Activated CD4-positive, alpha-beta memory T cell treated with anti-CD3 and anti-CD28 coated beads, Interleukin-2, amount 10 ng/mL, durations not matched to agents 7 days and 5 days (primary cell): ENCODE data around the gene RSPH9. TPM values are rescaled to one million over a fixed set of nuclear protein-coding genes. Genes with fewer than 3 reads are reported as not detected.

Experiments used
- CTCF ChIA-PET: fragments of 350-600 bp; sonication (Branson Sonifier 250); formaldehyde crosslinking; loops from one replicate; lab custom pipeline; 2021; ENCODE audit warnings: antibody characterized with exemption, inconsistent platforms; lab: Charles Lee
- POLR2A ChIA-PET: fragments of 350-600 bp; sonication (Branson Sonifier 250); formaldehyde crosslinking; loops from one replicate; lab custom pipeline; 2021; ENCODE audit warnings: antibody characterized with exemption; lab: Charles Lee
- DNase-seq: peaks from one replicate; pipeline ENCODE4 v3.0.0-alpha.2; 2020
- H3K27ac Mint-ChIP-seq: one replicate; pipeline ENCODE4 v1.8.0; 2021; ENCODE audit warnings: mild to moderate bottlenecking, mixed read lengths
- H3K27me3 Mint-ChIP-seq: one replicate; pipeline ENCODE4 v1.8.0; 2021; ENCODE audit warnings: mixed read lengths
- H3K36me3 Mint-ChIP-seq: one replicate; pipeline ENCODE4 v1.8.0; 2021; ENCODE audit warnings: low read depth, mixed read lengths
- H3K4me1 Mint-ChIP-seq: one replicate; pipeline ENCODE4 v1.8.0; 2021; ENCODE audit warnings: mixed read lengths
- H3K4me3 Mint-ChIP-seq: one replicate; pipeline ENCODE4 v1.8.0; 2021; ENCODE audit warnings: mild to moderate bottlenecking, mixed read lengths
- H3K9me3 Mint-ChIP-seq: one replicate; pipeline ENCODE4 v1.8.0; 2021; ENCODE audit warnings: mixed read lengths
- total RNA-seq, 2 experiments: library from RNA; stranded (reverse); gene quantifications; one replicate each; pipeline ENCODE4 v1.2.3, GENCODE V29; 2021

Gene RSPH9
- total RNA-seq, 2 experiments from 2014 or later = not detected

GRCh38 chr6:43671011-43671800, 26.4 kb downstream of the RSPH9 start:
- H3K27me3 Mint-ChIP-seq = no peaks in the 10 kb centered on the region
- H3K27ac Mint-ChIP-seq = peak overlapping the region; percentile 83
- peaks cover 42% of the 10 kb centered on the region for H3K36me3 Mint-ChIP-seq
- H3K4me1 Mint-ChIP-seq = peaks cover 41% of the 10 kb centered on the region
- no peak overlapping the region for H3K4me3 Mint-ChIP-seq
- H3K9me3 Mint-ChIP-seq = no peaks in the 10 kb centered on the region
- DNase-seq = no peak
- ChIA-PET POLR2A (interaction anchor here (1.3 to 2.0 kb wide), 3 partner anchors 14 to 35 kb away, joined by 3 to 23 read pairs (median 11); partner anchors contain the start of genes MAD2L1BP and MRPS18A), CTCF (interaction anchor here (0.6 to 3.7 kb wide), 6 partner anchors 34 to 408 kb away, joined by 3 to 22 read pairs (median 6); partner anchors contain the start of gene GTPBP2)

GRCh38 chr6:43671801-43672690, 27.2 kb downstream of the RSPH9 start:
- ChIA-PET POLR2A (interaction anchor here (1.3 kb wide), 1 partner anchor 15 kb away, joined by 3 read pairs; no protein-coding TSS in a partner anchor), CTCF (interaction anchor here (1.1 to 1.5 kb wide), 2 partner anchors 10 to 33 kb away, joined by 3 read pairs; no protein-coding TSS in a partner anchor)
- H3K4me3 Mint-ChIP-seq = no peak overlapping the region
- no peak for DNase-seq
- no peaks in the 10 kb centered on the region for H3K27me3 Mint-ChIP-seq
- no peaks in the 10 kb centered on the region for H3K9me3 Mint-ChIP-seq
- H3K27ac Mint-ChIP-seq = no peak overlapping the region
- H3K36me3 Mint-ChIP-seq = peaks cover 42% of the 10 kb centered on the region
- H3K4me1 Mint-ChIP-seq = peaks cover 41% of the 10 kb centered on the region

DNA sequence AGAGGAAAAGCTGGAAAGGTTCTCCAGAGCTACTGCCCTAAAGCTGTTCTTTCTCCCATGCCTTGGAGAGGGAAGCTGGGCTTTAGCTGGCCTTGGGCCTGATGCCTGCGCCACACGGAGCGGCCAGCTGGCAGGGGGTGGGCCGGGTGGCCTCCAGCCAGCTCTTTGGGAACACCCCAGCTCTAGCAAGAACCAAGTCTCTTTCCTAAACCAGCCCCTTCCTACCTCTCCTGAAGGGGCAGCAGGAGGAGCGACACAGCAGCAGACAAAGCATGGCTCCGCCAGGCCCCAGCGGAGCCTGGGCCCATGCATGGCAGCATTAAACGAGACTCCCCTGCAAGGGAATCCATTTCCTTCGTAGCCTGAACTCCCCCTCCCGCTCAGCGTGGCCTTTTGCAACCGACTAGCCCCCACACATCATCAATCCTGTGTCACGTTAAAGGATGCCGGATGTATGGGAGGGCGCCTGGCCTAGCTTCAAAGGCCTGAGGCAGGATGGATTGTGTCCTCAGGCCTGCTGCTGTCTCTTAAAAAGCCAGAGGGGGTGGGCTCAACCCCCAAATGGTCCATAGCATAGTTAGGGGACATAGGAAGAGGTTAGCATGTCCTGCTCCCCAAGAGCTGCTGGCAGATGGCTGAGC, 28.7 kb downstream of the RSPH9 start:
- ChIA-PET POLR2A (interaction anchor here (0.8 kb wide), 1 partner anchor 33 kb away, joined by 3 read pairs; no protein-coding TSS in a partner anchor), CTCF (no interaction called here)
- Mint-ChIP-seq H3K4me3 (no peak overlapping the region), H3K4me1 (peaks cover 27% of the 10 kb centered on the region), H3K9me3 (no peaks in the 10 kb centered on the region), H3K27ac (no peak overlapping the region), H3K27me3 (no peaks in the 10 kb centered on the region), H3K36me3 (peaks cover 51% of the 10 kb centered on the region)
- DNase-seq = no peak

DNA sequence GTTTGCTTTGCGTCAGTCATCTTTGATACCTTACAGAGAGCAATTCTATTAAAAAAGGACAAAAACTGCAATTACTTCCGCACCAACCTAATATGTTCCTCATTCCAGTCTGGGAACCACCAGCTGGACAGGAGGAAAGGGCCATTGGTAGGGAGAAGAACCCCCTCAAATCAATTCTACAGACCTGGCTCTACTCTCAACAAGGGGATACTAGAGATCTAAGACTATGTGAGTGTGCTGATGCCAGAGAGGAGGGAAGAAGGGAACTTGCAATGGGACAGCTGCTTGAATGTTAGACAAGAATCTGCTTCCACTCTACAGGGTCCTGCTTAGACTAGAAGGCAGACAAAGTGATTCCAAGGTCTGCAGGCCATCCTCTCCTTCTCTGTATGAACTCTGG, 29.5 kb downstream of the RSPH9 start:
- ChIA-PET POLR2A (no interaction called here), CTCF (no interaction called here)
- Mint-ChIP-seq H3K4me3 (no peak overlapping the region), H3K4me1 (peaks cover 20% of the 10 kb centered on the region), H3K36me3 (peaks cover 54% of the 10 kb centered on the region), H3K9me3 (no peaks in the 10 kb centered on the region), H3K27ac (no peak overlapping the region), H3K27me3 (no peaks in the 10 kb centered on the region)
- no peak for DNase-seq

DNA sequence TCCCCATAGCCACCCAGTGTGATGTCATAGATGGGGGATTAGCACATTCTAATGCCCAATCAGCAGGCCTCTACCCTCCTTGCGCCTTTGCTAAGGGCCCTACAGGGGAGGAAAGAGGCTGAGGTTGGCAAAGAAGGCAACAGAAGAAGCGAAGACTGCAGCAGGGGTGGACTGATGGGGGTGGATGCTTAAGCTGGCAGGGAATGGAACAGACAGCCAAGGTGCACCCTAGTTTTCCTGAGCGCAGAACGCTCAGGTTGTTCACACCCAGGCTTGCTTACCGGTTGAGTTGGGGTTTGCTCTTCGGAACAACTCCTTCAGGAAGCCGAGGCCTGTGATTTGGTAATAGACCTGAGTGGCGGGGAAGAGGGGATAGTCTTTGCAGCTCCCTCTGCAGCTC, 30.1 kb downstream of the RSPH9 start:
- Mint-ChIP-seq H3K36me3 (peaks cover 56% of the 10 kb centered on the region), H3K4me1 (peaks cover 14% of the 10 kb centered on the region), H3K9me3 (no peaks in the 10 kb centered on the region), H3K27ac (no peak overlapping the region), H3K4me3 (no peak overlapping the region), H3K27me3 (no peaks in the 10 kb centered on the region)
- ChIA-PET POLR2A (no interaction called here), CTCF (no interaction called here)
- no peak for DNase-seq

DNA sequence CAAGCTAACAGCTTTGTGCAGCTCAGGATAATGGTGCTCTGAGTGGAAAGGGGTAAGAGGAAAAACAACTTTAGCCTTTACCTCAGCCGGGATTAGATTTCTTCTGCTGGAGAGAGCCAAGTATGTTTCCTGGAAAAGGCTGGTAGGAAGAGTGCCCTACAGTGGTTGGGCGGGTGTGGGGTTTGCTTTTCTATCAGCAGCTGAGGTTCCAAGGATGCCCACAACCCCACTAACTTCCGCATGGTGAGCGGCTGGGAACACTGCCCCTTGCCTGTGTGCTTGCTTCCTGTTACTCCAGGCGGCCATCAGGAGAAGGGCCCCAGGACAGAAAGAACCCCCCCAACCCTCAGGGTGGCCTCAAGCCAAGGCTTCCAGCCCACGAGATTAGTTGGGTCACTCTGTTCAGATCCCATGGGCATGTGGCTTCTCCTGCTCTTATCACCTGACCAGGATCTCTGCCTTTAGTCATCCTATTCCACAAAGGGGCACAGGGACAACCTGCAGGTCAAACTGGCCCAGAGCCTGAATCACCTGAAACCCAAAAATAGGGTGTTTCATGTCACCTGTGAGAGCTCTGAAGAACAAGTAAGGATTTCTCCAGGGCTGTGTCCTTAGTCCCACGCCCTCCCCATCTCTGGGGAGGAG, 32.2 kb downstream of the RSPH9 start:
- H3K27me3 Mint-ChIP-seq = no peaks in the 10 kb centered on the region
- DNase-seq = no peak
- H3K4me1 Mint-ChIP-seq = no peaks in the 10 kb centered on the region
- ChIA-PET CTCF (interaction anchor here (1.4 to 1.9 kb wide), 2 partner anchors 9 to 12 kb away, joined by 3 to 9 read pairs; no protein-coding TSS in a partner anchor), POLR2A (no interaction called here)
- H3K4me3 Mint-ChIP-seq = no peak overlapping the region
- no peaks in the 10 kb centered on the region for H3K9me3 Mint-ChIP-seq
- H3K27ac Mint-ChIP-seq = no peak overlapping the region
- peaks cover 46% of the 10 kb centered on the region for H3K36me3 Mint-ChIP-seq

GRCh38 chr6:43677759-43678158, 32.9 kb downstream of the RSPH9 start:
- ChIA-PET CTCF (interaction anchor here (1.4 to 1.9 kb wide), 2 partner anchors 10 to 12 kb away, joined by 3 to 9 read pairs; no protein-coding TSS in a partner anchor), POLR2A (no interaction called here)
- Mint-ChIP-seq H3K27ac (no peak overlapping the region), H3K27me3 (no peaks in the 10 kb centered on the region), H3K9me3 (no peaks in the 10 kb centered on the region), H3K4me1 (no peaks in the 10 kb centered on the region), H3K36me3 (peaks cover 49% of the 10 kb centered on the region), H3K4me3 (no peak overlapping the region)
- no peak for DNase-seq

GRCh38 chr6:43678341-43678740, 33.5 kb downstream of the RSPH9 start:
- H3K4me3 Mint-ChIP-seq = no peak overlapping the region
- POLR2A ChIA-PET = no interaction called here
- no peak for DNase-seq
- H3K27me3 Mint-ChIP-seq = no peaks in the 10 kb centered on the region
- CTCF ChIA-PET = interaction anchor here (1.3 to 1.9 kb wide), 3 partner anchors 11 to 13 kb away, joined by 3 to 9 read pairs (median 3); no protein-coding TSS in a partner anchor
- H3K4me1 Mint-ChIP-seq = peaks cover 4% of the 10 kb centered on the region
- H3K9me3 Mint-ChIP-seq = no peaks in the 10 kb centered on the region
- peaks cover 51% of the 10 kb centered on the region for H3K36me3 Mint-ChIP-seq
- H3K27ac Mint-ChIP-seq = no peak overlapping the region

DNA sequence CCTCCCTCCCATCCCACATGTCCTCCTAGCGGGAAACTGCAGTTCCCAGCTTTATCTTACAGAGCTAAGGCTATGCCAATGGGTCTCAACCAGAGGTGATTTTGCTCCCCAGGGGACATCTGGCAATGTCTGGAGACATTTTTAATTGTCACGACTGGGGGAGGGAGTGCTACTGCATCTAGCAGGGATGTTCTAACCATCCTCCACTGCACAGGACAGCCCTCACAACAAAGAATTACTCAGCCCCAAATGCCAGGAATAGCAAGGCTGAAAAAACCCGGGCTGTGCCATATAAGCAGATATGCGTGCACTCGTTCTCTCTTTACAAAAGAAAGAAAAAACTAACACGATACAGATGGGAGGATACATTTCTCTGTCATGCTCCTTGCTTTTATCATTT, 34.2 kb downstream of the RSPH9 start:
- peaks cover 47% of the 10 kb centered on the region for H3K36me3 Mint-ChIP-seq
- H3K4me3 Mint-ChIP-seq = no peak overlapping the region
- peaks cover 9% of the 10 kb centered on the region for H3K4me1 Mint-ChIP-seq
- no peak overlapping the region for H3K27ac Mint-ChIP-seq
- CTCF ChIA-PET = interaction anchor here (1.3 kb wide), 1 partner anchor 12 kb away, joined by 3 read pairs; no protein-coding TSS in a partner anchor
- H3K9me3 Mint-ChIP-seq = no peaks in the 10 kb centered on the region
- POLR2A ChIA-PET = no interaction called here
- no peaks in the 10 kb centered on the region for H3K27me3 Mint-ChIP-seq
- DNase-seq = no peak

DNA sequence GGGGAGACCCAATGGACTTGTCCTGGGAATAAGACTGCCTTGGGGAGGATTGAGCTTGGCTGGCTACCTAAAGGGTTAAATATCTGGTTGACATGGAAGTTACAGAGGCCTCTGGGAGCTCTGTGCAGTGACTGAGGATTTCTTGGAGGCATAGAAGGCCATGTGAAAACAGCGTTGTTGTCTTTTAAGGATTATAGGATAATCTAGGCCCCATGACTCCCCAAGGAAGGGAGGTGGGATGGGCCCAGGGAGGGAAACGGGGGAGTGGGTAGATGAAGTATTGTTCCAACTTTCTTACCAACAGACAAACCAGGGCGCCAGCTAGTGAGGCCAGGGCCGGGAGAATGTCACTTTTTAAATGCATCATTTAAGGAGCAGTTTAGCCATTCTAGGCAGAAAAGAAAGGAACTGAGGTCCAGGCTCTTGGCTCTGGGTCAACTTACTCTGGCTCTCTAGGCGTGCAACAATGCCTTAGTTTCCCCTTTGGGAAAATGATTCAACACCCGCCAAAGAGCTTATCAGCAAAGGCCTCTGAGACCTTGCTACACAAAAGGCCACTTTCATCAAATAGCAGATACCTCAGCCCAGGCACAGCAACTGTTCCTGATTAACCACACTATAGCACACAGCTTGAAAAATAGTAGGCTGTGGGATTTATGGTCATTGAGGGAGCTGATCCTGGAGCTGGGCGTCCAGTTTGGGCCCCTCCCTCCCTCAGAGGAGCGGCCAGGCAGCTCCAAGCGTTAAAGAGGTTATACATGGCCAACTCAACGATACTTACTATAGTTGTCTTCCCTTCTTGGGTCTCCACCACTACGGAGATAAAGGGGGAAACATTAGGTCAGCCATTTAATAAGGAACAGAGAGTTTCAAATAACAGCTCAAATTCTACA, 35.7 kb downstream of the RSPH9 start:
- POLR2A ChIA-PET = interaction anchor here (1.2 kb wide), 1 partner anchor 11 kb away, joined by 5 read pairs; no protein-coding TSS in a partner anchor

DNA sequence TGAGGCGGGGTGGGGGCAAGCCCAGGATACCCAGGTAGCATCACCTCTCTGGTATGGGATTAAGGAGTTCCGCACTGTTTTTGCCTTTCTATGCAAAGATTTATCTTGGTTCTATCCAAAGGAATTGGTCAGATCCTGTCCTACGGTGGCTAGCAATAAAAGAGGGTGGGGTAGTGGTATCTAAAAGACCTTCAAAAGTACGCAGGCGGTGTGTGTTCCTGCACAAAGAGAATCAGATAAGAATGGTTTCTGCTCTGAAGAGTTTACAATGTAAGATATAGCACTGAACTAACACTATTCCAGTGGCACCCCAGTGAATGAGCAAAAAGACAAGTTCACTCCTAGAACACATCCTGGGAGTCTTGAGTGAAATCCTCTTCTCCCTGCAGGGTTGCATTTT, 36.5 kb downstream of the RSPH9 start:
- ChIA-PET POLR2A (interaction anchor here (1.2 kb wide), 1 partner anchor 12 kb away, joined by 5 read pairs; no protein-coding TSS in a partner anchor), CTCF (no interaction called here)
- Mint-ChIP-seq H3K27me3 (no peaks in the 10 kb centered on the region), H3K9me3 (no peaks in the 10 kb centered on the region), H3K36me3 (peaks cover 34% of the 10 kb centered on the region), H3K27ac (no peak overlapping the region), H3K4me3 (no peak overlapping the region), H3K4me1 (peaks cover 24% of the 10 kb centered on the region)
- DNase-seq = no peak

More for the DNA sequence above, 35.7 kb downstream of the RSPH9 start:
- Mint-ChIP-seq H3K4me3 (no peak overlapping the region), H3K27ac (no peak overlapping the region), H3K27me3 (no peaks in the 10 kb centered on the region), H3K36me3 (peaks cover 38% of the 10 kb centered on the region), H3K4me1 (peaks cover 18% of the 10 kb centered on the region), H3K9me3 (no peaks in the 10 kb centered on the region)
- CTCF ChIA-PET = no interaction called here
- no peak for DNase-seq
